H1 (cell line): Measurements from ENCODE around the gene GRIFIN. TPM values are rescaled to one million over a fixed set of nuclear protein-coding genes. Genes with fewer than 3 reads are reported as not detected.

Experiments used
- CTCF ChIA-PET: fragments of 300-600 bp; sonication (Branson Sonifier 250); formaldehyde crosslinking; loops from one replicate; lab custom pipeline; 2021; ENCODE audit not compliant: partially characterized antibody; lab: Charles Lee
- POLR2A ChIA-PET: fragments of 300-600 bp; sonication (Branson Sonifier 250); formaldehyde crosslinking; loops from one replicate; lab custom pipeline; 2021; ENCODE audit warnings: inconsistent platforms; ENCODE audit not compliant: partially characterized antibody; lab: Charles Lee
- DNase-seq, 2 experiments: peaks; one replicate each; pipeline versions ENCODE4 v3.0.0 to v3.0.0-alpha.2; 2010 to 2022; ENCODE audit warnings: low spot score in 2 of 2, low read depth in 1 of 2, mixed read lengths in 1 of 2
- FAIRE-seq: peaks from 2 replicates; lab custom pipeline; 2011; peaks lifted over from hg19 to GRCh38; lab: Jason Lieb, UNC
- H2AFZ ChIP-seq: 2 replicates; pipeline ENCODE4 v1.8.1; 2012; ENCODE audit warnings: low read length, inconsistent platforms
- H2AK5ac ChIP-seq: 2 replicates; pipeline ENCODE4 v1.6.1; 2013; ENCODE audit warnings: low read depth, low read length
- H2BK120ac ChIP-seq: replicated peaks from 2 replicates; pipeline ENCODE3; 2013; ENCODE audit warnings: low read depth, low read length, inconsistent platforms
- H2BK12ac ChIP-seq: 2 replicates; pipeline ENCODE4 v1.6.1; 2013; ENCODE audit warnings: low read depth, low read length
- H2BK15ac ChIP-seq: 2 replicates; pipeline ENCODE4 v1.6.1; 2013; ENCODE audit warnings: low read length
- H2BK20ac ChIP-seq: 2 replicates; pipeline ENCODE4 v1.6.1; 2013; ENCODE audit warnings: low read length
- H2BK5ac ChIP-seq: 2 replicates; pipeline ENCODE4 v1.6.1; 2013; ENCODE audit warnings: low read depth, low read length
- H3K14ac ChIP-seq: 2 replicates; pipeline ENCODE4 v1.6.1; 2013; ENCODE audit warnings: inconsistent platforms; ENCODE audit not compliant: insufficient read length
- H3K18ac ChIP-seq: 2 replicates; pipeline ENCODE4 v1.6.1; 2013; ENCODE audit warnings: low read length; ENCODE audit errors: extremely low read depth
- H3K23ac ChIP-seq: 2 replicates; pipeline ENCODE4 v1.6.1; 2013; ENCODE audit warnings: inconsistent platforms; ENCODE audit not compliant: insufficient read length
- H3K23me2 ChIP-seq: 2 replicates; pipeline ENCODE4 v1.6.1; 2013; ENCODE audit warnings: low read depth, low read length
- H3K27ac ChIP-seq: 2 replicates; pipeline ENCODE4 v1.6.1; 2011; ENCODE audit warnings: low read depth, low read length, inconsistent platforms
- H3K27me3 ChIP-seq, 4 experiments: replicated peaks in 1 of 4; 1 replicate in 1 of 4; 2 replicates in 3 of 4; pipeline versions ENCODE4 v1.6.1 to v1.8.1; 2011 to 2013; ENCODE audit warnings: low read length in 3 of 4, mild to moderate bottlenecking in 3 of 4, inconsistent platforms in 2 of 4, mixed read lengths in 2 of 4, moderate library complexity in 1 of 4; ENCODE audit not compliant: control insufficient read depth in 3 of 4, insufficient read depth in 3 of 4; ENCODE audit errors: extremely low read depth in 1 of 4
- H3K36me3 ChIP-seq, 4 experiments: 2 replicates each; pipeline versions ENCODE4 v1.6.1 to v1.8.1; 2011 to 2013; ENCODE audit warnings: mild to moderate bottlenecking in 4 of 4, low read length in 3 of 4, moderate library complexity in 2 of 4, control low read depth in 1 of 4, inconsistent platforms in 1 of 4; ENCODE audit not compliant: insufficient read depth in 4 of 4, control insufficient read depth in 2 of 4
- H3K4ac ChIP-seq: replicated peaks from 2 replicates; pipeline ENCODE3; 2013; ENCODE audit warnings: low read length, low read depth, mixed read lengths, inconsistent platforms; ENCODE audit not compliant: insufficient read length
- H3K4me1 ChIP-seq, 4 experiments: replicated peaks in 1 of 4; 1 replicate in 1 of 4; 2 replicates in 3 of 4; pipeline versions ENCODE4 v1.6.1 to v1.8.1; 2011 to 2013; ENCODE audit warnings: low read length in 3 of 4, inconsistent platforms in 2 of 4, mixed read lengths in 1 of 4; ENCODE audit not compliant: insufficient read depth in 4 of 4, control insufficient read depth in 3 of 4
- H3K4me2 ChIP-seq, 2 experiments: 2 replicates each; pipeline versions ENCODE4 v1.6.1 to v1.8.1; 2011 to 2013; ENCODE audit warnings: low read depth in 2 of 2, low read length in 2 of 2, control low read depth in 1 of 2, inconsistent platforms in 1 of 2, mild to moderate bottlenecking in 1 of 2; ENCODE audit not compliant: insufficient read depth in 1 of 2
- H3K4me3 ChIP-seq, 4 experiments: fragments of 200-600, 300-600 bp in 1 of 4; sonication (generic), shearing (Covaris generic), sonication (Bioruptor Twin) in 1 of 4; 2 replicates each; pipeline versions ENCODE4 v1.5.1 to v1.8.1; 2011 to 2016; ENCODE audit warnings: low read length in 4 of 4, low read depth in 3 of 4, control low read depth in 2 of 4, inconsistent platforms in 2 of 4, mild to moderate bottlenecking in 2 of 4, mixed read lengths in 1 of 4, moderate library complexity in 1 of 4; ENCODE audit not compliant: insufficient read depth in 2 of 4; ENCODE audit errors: extremely low read depth in 1 of 4
- H3K56ac ChIP-seq: replicated peaks from 2 replicates; pipeline ENCODE3; 2013; ENCODE audit warnings: low read depth, mild to moderate bottlenecking, mixed read lengths, low read length, inconsistent platforms; ENCODE audit not compliant: insufficient read length
- H3K79me1 ChIP-seq: 2 replicates; pipeline ENCODE4 v1.6.1; 2013; ENCODE audit warnings: low read depth, low read length, control low read depth
- H3K79me2 ChIP-seq, 2 experiments: 2 replicates each; pipeline versions ENCODE4 v1.6.1 to v1.8.1; 2012 to 2013; ENCODE audit warnings: low read length in 2 of 2, mild to moderate bottlenecking in 2 of 2, inconsistent platforms in 1 of 2; ENCODE audit not compliant: insufficient read depth in 2 of 2, control insufficient read depth in 1 of 2
- H3K9ac ChIP-seq, 4 experiments: replicated peaks in 1 of 4; 1 replicate in 1 of 4; 2 replicates in 3 of 4; pipeline versions ENCODE4 v1.6.1 to v1.8.1; 2011 to 2013; ENCODE audit warnings: low read depth in 3 of 4, low read length in 3 of 4, control low read depth in 2 of 4, mild to moderate bottlenecking in 2 of 4, moderate library complexity in 2 of 4, inconsistent platforms in 1 of 4; ENCODE audit errors: extremely low read depth in 1 of 4
- H3K9me3 ChIP-seq, 2 experiments: 2 replicates each; pipeline versions ENCODE4 v1.6.1 to v1.8.1; 2012 to 2013; ENCODE audit warnings: mild to moderate bottlenecking in 2 of 2, moderate library complexity in 2 of 2, control low read depth in 1 of 2, inconsistent platforms in 1 of 2, low read depth in 1 of 2, low read length in 1 of 2, mixed read lengths in 1 of 2; ENCODE audit not compliant: insufficient read depth in 2 of 2
- H4K20me1 ChIP-seq, 2 experiments: replicated peaks in 1 of 2; 2 replicates each; pipeline versions ENCODE3 to v1.8.1; 2011 to 2013; ENCODE audit warnings: inconsistent platforms in 2 of 2, low read length in 2 of 2, mild to moderate bottlenecking in 1 of 2; ENCODE audit not compliant: insufficient read depth in 2 of 2, control insufficient read depth in 1 of 2
- H4K5ac ChIP-seq: 2 replicates; pipeline ENCODE4 v1.6.1; 2013; ENCODE audit warnings: low read length, low read depth, mixed read lengths, inconsistent platforms; ENCODE audit not compliant: insufficient read length
- H4K8ac ChIP-seq: 2 replicates; pipeline ENCODE4 v1.8.0; 2013; ENCODE audit warnings: mild to moderate bottlenecking, moderate library complexity, low read length, inconsistent platforms; ENCODE audit not compliant: insufficient read depth; ENCODE audit errors: extremely low read depth
- H4K91ac ChIP-seq: replicated peaks from 2 replicates; pipeline ENCODE3; 2013; ENCODE audit warnings: low read length, mixed read lengths, inconsistent platforms; ENCODE audit not compliant: insufficient read length
- ATF2 ChIP-seq: IDR thresholded peaks from 2 replicates; pipeline ENCODE4 v1.6.1; 2012; ENCODE audit warnings: low read length, inconsistent platforms
- BCL11A ChIP-seq, 2 experiments: IDR thresholded peaks; one replicate each; pipeline ENCODE4 v1.6.1; 2011; ENCODE audit warnings: low read depth in 2 of 2, low read length in 2 of 2, mild to moderate bottlenecking in 2 of 2
- CBX5 ChIP-seq: fragments of 300-800, 300-1000 bp; sonication (generic); IDR thresholded peaks from 2 replicates; pipeline ENCODE4 v1.7.1; 2016; ENCODE audit warnings: antibody characterized with exemption, low read length, low read depth
- CHD1 ChIP-seq: IDR thresholded peaks from 2 replicates; pipeline ENCODE4 v1.6.1; 2012; ENCODE audit warnings: low read depth, low read length, improper control_type of control experiment
- HDAC6 ChIP-seq: IDR thresholded peaks from one replicate; pipeline ENCODE4 v1.7.1; 2012; ENCODE audit warnings: low read depth, mild to moderate bottlenecking, inconsistent platforms, low read length, moderate library complexity
- JUND ChIP-seq: IDR thresholded peaks from 2 replicates; pipeline ENCODE4 v1.6.1; 2011; ENCODE audit warnings: mild to moderate bottlenecking, improper control_type of control experiment, low read length
- KDM4A ChIP-seq: IDR thresholded peaks from one replicate; pipeline ENCODE4 v1.7.1; 2012; ENCODE audit warnings: low read depth, mild to moderate bottlenecking, moderate library complexity, low read length, inconsistent platforms; ENCODE audit not compliant: severe bottlenecking
- MAFK ChIP-seq: IDR thresholded peaks from 2 replicates; pipeline ENCODE4 v1.6.1; 2012; ENCODE audit warnings: low read depth, mild to moderate bottlenecking, improper control_type of control experiment, low read length
- NRF1 ChIP-seq: IDR thresholded peaks from 2 replicates; pipeline ENCODE4 v1.6.1; 2011; ENCODE audit warnings: mild to moderate bottlenecking, low read depth, low read length, improper control_type of control experiment
- POLR2A ChIP-seq, 2 experiments: IDR thresholded peaks; 1 replicate in 1 of 2; 2 replicates in 1 of 2; pipeline ENCODE4 v1.6.1; 2011; ENCODE audit warnings: low read depth in 2 of 2, low read length in 2 of 2, mild to moderate bottlenecking in 2 of 2; ENCODE audit errors: control extremely low read depth in 1 of 2
- POU5F1 ChIP-seq: IDR thresholded peaks from 2 replicates; pipeline ENCODE4 v1.6.1; 2011; ENCODE audit warnings: low read depth, mild to moderate bottlenecking, low read length, moderate library complexity
- SRF ChIP-seq: IDR thresholded peaks from 2 replicates; pipeline ENCODE4 v1.6.1; 2011; ENCODE audit warnings: mild to moderate bottlenecking, low read depth, low read length, moderate library complexity
- WGBS, 2 experiments: shearing (Covaris generic) in 1 of 2; methylation state at CpG; one replicate each; pipeline versions ENCODE4 v1.1.6 to v1.1.7; 2013 to 2015; ENCODE audit warnings: low lambda C conversion rate in 2 of 2, mixed read lengths in 2 of 2, inconsistent platforms in 1 of 2, low coverage in 1 of 2, missing lambda C conversion rate in 1 of 2; ENCODE audit not compliant: insufficient replicate concordance in 2 of 2, insufficient coverage in 1 of 2, insufficient read length in 1 of 2; ENCODE audit errors: extremely low coverage in 1 of 2, missing lambda C conversion rate in 1 of 2; 5-methylcytosine and 5-hydroxymethylcytosine counted together
- polyA plus RNA-seq, 7 experiments: library from polyadenylated mRNA; depleted of rRNA in 3 of 7; stranded (reverse) in 5 of 7; unstranded in 2 of 7; fragments of >200 nt in 5 of 7; fragments of 200-250 nt in 2 of 7; gene quantifications; 1 replicate in 5 of 7; 2 replicates in 1 of 7; 4 replicates in 1 of 7; pipeline versions ENCODE4 v1.2.1 to v1.2.3, GENCODE V29; 2011 to 2013; ENCODE audit warnings: missing spikeins in 2 of 7, mixed read lengths in 2 of 7
- total RNA-seq: library from RNA; stranded (reverse); fragmentation: NEBNext Ultra II Directional; extraction: Animal tissue kit (Norgen Biotek cat#: 25700); gene quantifications from 2 replicates; pipeline ENCODE4 v1.2.1, GENCODE V29; 2021

GRIFIN gene
- total and polyA plus RNA-seq, 2 of the 8 experiments (the other 6 are each of a cell fraction or from before 2014, with no cell fraction given) = not detected

DNA sequence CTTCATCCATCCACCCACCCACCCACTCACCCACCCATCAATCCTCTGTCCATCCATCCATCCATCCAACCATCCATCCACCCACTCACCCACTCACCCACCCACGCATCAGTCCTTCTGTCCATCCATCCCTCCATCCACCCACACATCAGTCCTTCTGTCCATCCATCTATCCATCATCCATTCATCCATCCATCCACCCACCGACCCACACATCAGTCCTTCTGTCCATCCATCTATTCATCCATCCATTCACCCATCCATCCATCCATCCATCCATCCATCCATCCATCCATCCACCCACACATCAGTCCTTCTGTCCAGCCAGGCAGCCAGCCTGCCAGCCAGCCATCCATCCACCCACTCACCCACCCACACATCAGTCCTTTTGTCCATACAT, 15.8 kb upstream of the GRIFIN start:
- Histone ChIP-seq H2BK20ac (no peak overlapping the region), H3K79me2 (no peaks in the 10 kb centered on the region), H3K36me3 (no peaks in the 10 kb centered on the region), H3K56ac (no peak overlapping the region), H3K27ac (no peak overlapping the region), H3K4ac (no peak overlapping the region), H2BK15ac (no peak overlapping the region), H3K23me2 (peaks cover 16% of the 10 kb centered on the region; the same call in 1 of the 2 replicates), H4K5ac (no peak overlapping the region), H2BK12ac (no peak overlapping the region), H3K9me3 (no peaks in the 10 kb centered on the region), H2AFZ (no peak overlapping the region), H4K8ac (no peak overlapping the region), H3K27me3 (no peaks in the 10 kb centered on the region), H2BK120ac (no peak overlapping the region), H4K91ac (no peak overlapping the region), H3K79me1 (no peaks in the 10 kb centered on the region; the same call in 1 of the 2 replicates), H3K4me2 (no peak overlapping the region), H3K4me1 (peaks cover 0 to 17% (median 8%) of the 10 kb centered on the region in 4 experiments; a peak in 6 of 7 replicates), H3K18ac (no peak overlapping the region), H3K14ac (no peak overlapping the region), H4K20me1 (no peaks in the 10 kb centered on the region), H2AK5ac (0 out of 2 replicates have a peak overlapping the region, but pooled peaks have one; percentile 24), H3K9ac (no peak overlapping the region), H3K23ac (no peak overlapping the region), H3K4me3 (no peak overlapping the region), H2BK5ac (no peak overlapping the region)
- CTCF ChIA-PET = interaction anchor here (0.6 to 2.8 kb wide), 4 partner anchors 14 to 1308 kb away, joined by 3 to 11 read pairs (median 5); no protein-coding TSS in a partner anchor
- WGBS, 2 experiments = 82% methylated on average over 2 of the region's 2 CpGs; no CpG with 5 or more reads in 1 of the 2 experiments
- DNase-seq = no peak
- POLR2A ChIA-PET = no interaction called here
- FAIRE-seq = no peak
- TF ChIP-seq JUND (no peak), CHD1 (no peak), POU5F1 (no peak), ATF2 (no peak), POLR2A (IDR thresholded peaks at IDR 0.05; ENCODE audit: control extremely low read depth in 1 of 2, low read depth in 2 of 2, low read length in 2 of 2) (no peak), SRF (no peak), BCL11A (IDR thresholded peaks at IDR 0.05; ENCODE audit: low read depth in 2 of 2, low read length in 2 of 2) (no peak), HDAC6 (no peak), CBX5 (no peak), KDM4A (no peak), MAFK (no peak), NRF1 (no peak)
